HepG2 (cell line): ENCODE measurements around the gene PRDM15. TPM values are rescaled to one million over a fixed set of nuclear protein-coding genes. Genes with fewer than 3 reads are reported as not detected.

Experiments
- AFF4 ChIP-seq: sonication (generic); formaldehyde crosslinking; IDR thresholded peaks from 2 replicates; pipeline ENCODE4 v1.4.0; 2020; ENCODE audit warnings: missing genetic modification reagents
- CREM ChIP-seq, 2 experiments: sonication (generic) in 1 of 2; formaldehyde crosslinking in 1 of 2; IDR thresholded peaks; 2 replicates each; pipeline versions ENCODE4 v1.4.0 to v1.6.1; 2016 to 2020; ENCODE audit warnings: antibody characterized with exemption in 1 of 2, mild to moderate bottlenecking in 1 of 2, missing genetic modification reagents in 1 of 2
- DRAP1 ChIP-seq: IDR thresholded peaks from 2 replicates; pipeline ENCODE4 v1.6.1; 2016; ENCODE audit warnings: missing genetic modification reagents, missing compliant biosample characterization
- ELF3 ChIP-seq: IDR thresholded peaks from 2 replicates; pipeline ENCODE4 v1.6.1; 2016; ENCODE audit warnings: missing genetic modification reagents, missing compliant biosample characterization
- FOSL2 ChIP-seq: sonication (generic); formaldehyde crosslinking; IDR thresholded peaks from 2 replicates; pipeline ENCODE4 v1.4.0; 2020; ENCODE audit warnings: missing genetic modification reagents
- HNF1A ChIP-seq, 2 experiments: sonication (generic) in 1 of 2; formaldehyde crosslinking in 1 of 2; IDR thresholded peaks; 2 replicates each; pipeline versions ENCODE4 v1.4.0 to v1.6.1; 2016 to 2020; ENCODE audit warnings: borderline replicate concordance in 1 of 2, low read depth in 1 of 2, mild to moderate bottlenecking in 1 of 2, missing genetic modification reagents in 1 of 2
- IKZF1 ChIP-seq: fragments of 450-650 bp; IDR thresholded peaks from 2 replicates; pipeline ENCODE4 v1.7.1; 2016
- ISL2 ChIP-seq: sonication (generic); formaldehyde crosslinking; IDR thresholded peaks from 2 replicates; pipeline ENCODE4 v1.5.0; 2020; ENCODE audit warnings: missing genetic modification reagents
- MXI1 ChIP-seq: IDR thresholded peaks from 3 replicates; pipeline ENCODE4 v1.6.1; 2012; ENCODE audit warnings: low read depth, low read length, inconsistent platforms, borderline replicate concordance
- NFE2L1 ChIP-seq: sonication (generic); formaldehyde crosslinking; IDR thresholded peaks from 2 replicates; pipeline ENCODE4 v1.4.0; 2020; ENCODE audit warnings: missing genetic modification reagents, mild to moderate bottlenecking, borderline replicate concordance
- SKIL ChIP-seq: sonication (generic); formaldehyde crosslinking; IDR thresholded peaks from 2 replicates; pipeline ENCODE4 v1.8.0; 2022; ENCODE audit warnings: missing genetic modification reagents, mild to moderate bottlenecking, moderate library complexity, borderline replicate concordance
- TFE3 ChIP-seq: IDR thresholded peaks from 2 replicates; pipeline ENCODE4 v1.6.1; 2016
- ZFX ChIP-seq: sonication (generic); formaldehyde crosslinking; IDR thresholded peaks from 2 replicates; pipeline ENCODE4 v1.4.0; 2020; ENCODE audit warnings: mild to moderate bottlenecking, low read depth, missing genetic modification reagents, moderate library complexity
- ZNF264 ChIP-seq: sonication (generic); formaldehyde crosslinking; IDR thresholded peaks from 2 replicates; pipeline ENCODE4 v1.4.0; 2020; ENCODE audit warnings: missing genetic modification reagents
- ZNF441 ChIP-seq: sonication (generic); formaldehyde crosslinking; IDR thresholded peaks from 2 replicates; pipeline ENCODE4 v1.7.0; 2021; ENCODE audit warnings: missing genetic modification reagents, borderline replicate concordance
- polyA plus RNA-seq, 8 experiments: library from polyadenylated mRNA; depleted of rRNA in 3 of 8; stranded (reverse) in 7 of 8; unstranded in 1 of 8; fragments of >200 nt; fragmentation: Illumina TruSeq in 4 of 8; extraction: Trizol in 4 of 8; gene quantifications; 2 replicates each; pipeline versions ENCODE4 v1.2.1 to v1.2.3, GENCODE V29; 2011 to 2016; ENCODE audit warnings: low read depth in 4 of 8, missing spikeins in 1 of 8, mixed read lengths in 1 of 8; ENCODE audit not compliant: insufficient read depth in 1 of 8
- total RNA-seq, 5 experiments: library from RNA; depleted of rRNA; stranded (reverse); fragments of >200 nt; fragmentation: Illumina TruSeq; extraction: Trizol; gene quantifications; 2 replicates each; pipeline ENCODE4 v1.2.3, GENCODE V29; 2016; ENCODE audit warnings: low read depth in 1 of 5

The PRDM15 gene
- total and polyA plus RNA-seq, 2 of the 13 experiments (the other 11 are each of a cell fraction or from before 2014, with no cell fraction given), result 4.0 to 6.9 TPM

GRCh38 chr21:41764558-41765419 is 114.4 kb downstream of the PRDM15 start (continued):
- TF ChIP-seq HNF1A (IDR thresholded peaks at IDR 0.05; ENCODE audit: low read depth) (peak; percentile 83), HNF1A (CRISPR knock-in tag; IDR thresholded peaks at IDR 0.05; ENCODE audit: borderline replicate concordance) (peak; percentile 92), ISL2 (peak; percentile 31; the same call in 1 of the 2 replicates), ZNF264 (CRISPR knock-in tag) (no peak), TFE3 (CRISPR knock-in tag) (peak; percentile 45; the same call in 1 of the 2 replicates), SKIL (CRISPR knock-in tag) (no peak), ZNF441 (CRISPR knock-in tag) (no peak), MXI1 (0 out of 3 replicates have a peak, but pooled peaks have one; percentile 25), NFE2L1 (CRISPR knock-in tag) (no peak), AFF4 (CRISPR knock-in tag) (no peak), FOSL2 (CRISPR knock-in tag) (peak; percentile 26; the same call in 1 of the 2 replicates), ZFX (CRISPR knock-in tag) (peak; percentile 70), CREM (IDR thresholded peaks at IDR 0.05) (peak; percentile 8; the same call in 1 of the 2 replicates), CREM (CRISPR knock-in tag; IDR thresholded peaks at IDR 0.05) (no peak), IKZF1 (no peak), DRAP1 (CRISPR knock-in tag) (no peak), ELF3 (peak; percentile 63)
